Uterus (tissue), 4 donors: Measurements from ENCODE around the gene JAZF1. TPM values are rescaled to one million over a fixed set of nuclear protein-coding genes. Genes with fewer than 3 reads are reported as not detected.

Experiments
- DNase-seq, 2 donors: peaks; one replicate each; pipeline ENCODE4 v3.0.0-alpha.2; 2019 to 2020
- H3K27ac ChIP-seq, 2 donors: fragments of 200-600 bp; sonication (generic); 1 replicate in 1 of 2; 2 replicates in 1 of 2; pipeline ENCODE4 v1.5.1; 2016 to 2018
- H3K27me3 ChIP-seq, 2 donors: fragments of 200-600 bp; sonication (generic); one replicate each; pipeline ENCODE4 v1.5.1; 2018 to 2019; ENCODE audit warnings: control low read depth in 1 of 2
- H3K36me3 ChIP-seq, 2 donors: fragments of 200-600 bp; sonication (generic); one replicate each; pipeline ENCODE4 v1.5.1; 2019; ENCODE audit warnings: control low read depth in 1 of 2
- H3K4me1 ChIP-seq, 2 donors: fragments of 200-600 bp; sonication (generic); one replicate each; pipeline ENCODE4 v1.5.1; 2018 to 2019; ENCODE audit warnings: control low read depth in 1 of 2
- H3K4me3 ChIP-seq, 2 donors: fragments of 200-600 bp; sonication (generic); 1 replicate in 1 of 2; 2 replicates in 1 of 2; pipeline ENCODE4 v1.5.1; 2018 to 2019; ENCODE audit warnings: mild to moderate bottlenecking in 1 of 2
- H3K9me3 ChIP-seq, 2 donors: fragments of 200-600 bp; sonication (generic); one replicate each; pipeline ENCODE4 v1.5.1; 2019; ENCODE audit warnings: control low read depth in 1 of 2
- CTCF ChIP-seq, 4 experiments: fragments of 200-600 bp in 2 of 4; fragments of 450-650 bp in 2 of 4; sonication (generic) in 2 of 4; IDR thresholded peaks; one replicate each; pipeline ENCODE4 v1.5.1; 2016 to 2019; ENCODE audit warnings: antibody characterized with exemption in 4 of 4, mild to moderate bottlenecking in 2 of 4, moderate library complexity in 1 of 4
- POLR2A ChIP-seq, 2 donors: fragments of 450-650 bp; IDR thresholded peaks; one replicate each; pipeline ENCODE4 v1.6.1; 2016; ENCODE audit warnings: antibody characterized with exemption in 2 of 2, mild to moderate bottlenecking in 1 of 2, moderate library complexity in 1 of 2
- intact Hi-C: fragments of 100-400 bp; cut with DNase I; formaldehyde crosslinking; loops from one replicate; pipeline ENCODE4 v1.15.1; 2023; ENCODE audit warnings: low total_unique reads
- total RNA-seq, 4 donors: library from RNA; depleted of rRNA in 3 of 4; stranded (reverse); fragments of >200 nt in 3 of 4; gene quantifications; one replicate each; pipeline versions ENCODE4 v1.1.0 to v1.2.4, GENCODE V29; 2014 to 2023
- donor health status: DM: yes; HTN: yes; CAD: no.

JAZF1 gene
- total RNA-seq, 4 donors from 2014 or later = 27.6 to 58.5 (median 34.4) TPM

- Histone ChIP-seq H3K27me3 (no peaks in the 10 kb centered on the region), H3K9me3 (no peaks in the 10 kb centered on the region), H3K4me3 (no peak overlapping the region), H3K4me1 (no peaks in the 10 kb centered on the region), H3K27ac (no peak overlapping the region), H3K36me3 (no peaks in the 10 kb centered on the region)
- no peak for TF ChIP-seq CTCF (IDR thresholded peaks at IDR 0.05)
- TF ChIP-seq POLR2A (IDR thresholded peaks at IDR 0.05) = no peak
- no peak for DNase-seq
- intact Hi-C loops = no loop called here
Measured at GRCh38 chr7:27965650-27966049, 214.9 kb downstream of the JAZF1 start.

- TF ChIP-seq POLR2A (IDR thresholded peaks at IDR 0.05) = no peak
- no peak for TF ChIP-seq CTCF (IDR thresholded peaks at IDR 0.05)
- no peak for DNase-seq
- Histone ChIP-seq H3K27me3 (no peaks in the 10 kb centered on the region), H3K4me3 (no peak overlapping the region), H3K36me3 (no peaks in the 10 kb centered on the region), H3K27ac (no peak overlapping the region), H3K9me3 (no peaks in the 10 kb centered on the region), H3K4me1 (no peaks in the 10 kb centered on the region)
- intact Hi-C loops = no loop called here
Measured at GRCh38 chr7:27964820-27965219, 215.8 kb downstream of the JAZF1 start.

GRCh38 chr7:27963056-27963455 is 217.5 kb downstream of the JAZF1 start:
- no peaks in the 10 kb centered on the region for H3K9me3 ChIP-seq
- H3K4me1 ChIP-seq = no peaks in the 10 kb centered on the region
- H3K27me3 ChIP-seq = no peaks in the 10 kb centered on the region
- no peak overlapping the region for H3K4me3 ChIP-seq
- no peak for DNase-seq
- no peak overlapping the region for H3K27ac ChIP-seq
- TF ChIP-seq CTCF (IDR thresholded peaks at IDR 0.05) = no peak
- intact Hi-C loops = no loop called here
- no peaks in the 10 kb centered on the region for H3K36me3 ChIP-seq

GRCh38 chr7:27962273-27962672 is 218.3 kb downstream of the JAZF1 start:
- DNase-seq = no peak
- no peaks in the 10 kb centered on the region for H3K4me1 ChIP-seq
- H3K36me3 ChIP-seq = no peaks in the 10 kb centered on the region
- H3K27me3 ChIP-seq = no peaks in the 10 kb centered on the region
- TF ChIP-seq POLR2A (IDR thresholded peaks at IDR 0.05) = no peak
- TF ChIP-seq CTCF (IDR thresholded peaks at IDR 0.05) = no peak
- H3K4me3 ChIP-seq = no peak overlapping the region
- H3K27ac ChIP-seq = no peak overlapping the region
- H3K9me3 ChIP-seq = no peaks in the 10 kb centered on the region
- intact Hi-C loops = no loop called here

- no peaks in the 10 kb centered on the region for H3K36me3 ChIP-seq
- H3K4me1 ChIP-seq = no peaks in the 10 kb centered on the region
- intact Hi-C loops = no loop called here
- no peak overlapping the region for H3K4me3 ChIP-seq
- no peaks in the 10 kb centered on the region for H3K9me3 ChIP-seq
- no peaks in the 10 kb centered on the region for H3K27me3 ChIP-seq
- no peak for DNase-seq
- no peak for TF ChIP-seq CTCF (IDR thresholded peaks at IDR 0.05)
- no peak for TF ChIP-seq POLR2A (IDR thresholded peaks at IDR 0.05)
- H3K27ac ChIP-seq = no peak overlapping the region
Measured at GRCh38 chr7:27961255-27961654, 219.3 kb downstream of the JAZF1 start.
